ENCODE measurements around the gene SPINT2.
A peak's percentile ranks its signal among the peaks of the same experiment; 100 is the strongest.

Gene SPINT2

GRCh38 chr19:38303517-38304351 lies 39.4 kb downstream of the SPINT2 start, which contains the start of gene C19orf33:
Gene C19orf33, plus strand, starts transcription at chr19:38304251. Its CDS starts 11 bp downstream, at chr19:38304262.
- no peak for FAIRE-seq

- no peak for FAIRE-seq
Measured at GRCh38 chr19:38304352-38304865, 40.0 kb downstream of the SPINT2 start.

- no peak for FAIRE-seq
Measured at GRCh38 chr19:38304866-38305429, 40.6 kb downstream of the SPINT2 start.

GRCh38 chr19:38306236-38306635 lies 41.9 kb downstream of the SPINT2 start:
- FAIRE-seq = no peak

- no peak for FAIRE-seq
Measured at GRCh38 chr19:38307076-38307475, 42.7 kb downstream of the SPINT2 start.

- FAIRE-seq = no peak
Measured at GRCh38 chr19:38307597-38307996, 43.2 kb downstream of the SPINT2 start.

- FAIRE-seq = no peak
Measured at GRCh38 chr19:38308006-38308766, 43.8 kb downstream of the SPINT2 start.

- FAIRE-seq = no peak
Measured at GRCh38 chr19:38308926-38309614, 44.7 kb downstream of the SPINT2 start.

- no peak for FAIRE-seq
Measured at GRCh38 chr19:38309615-38310278, 45.4 kb downstream of the SPINT2 start.

GRCh38 chr19:38310279-38310670 lies 45.9 kb downstream of the SPINT2 start:
- no peak for FAIRE-seq

GRCh38 chr19:38310986-38311385 lies 46.6 kb downstream of the SPINT2 start:
- FAIRE-seq = no peak

GRCh38 chr19:38315657-38316476 lies 51.5 kb downstream of the SPINT2 start, which contains the start of gene YIF1B:
Gene YIF1B, minus strand, starts transcription at chr19:38315947. Its CDS starts 30 bp downstream, at chr19:38315917.
- peak; percentile 91 for FAIRE-seq

GRCh38 chr19:38316477-38317067 lies 52.2 kb downstream of the SPINT2 start:
- no peak for FAIRE-seq

- FAIRE-seq = no peak
Measured at GRCh38 chr19:38317104-38317612, 52.8 kb downstream of the SPINT2 start.

- FAIRE-seq = no peak
Measured at GRCh38 chr19:38318660-38319059, 54.3 kb downstream of the SPINT2 start.

GRCh38 chr19:38319421-38320258 lies 55.3 kb downstream of the SPINT2 start, which contains the start of gene KCNK6:
Gene KCNK6, plus strand, starts transcription at chr19:38319845. Its CDS starts 106 bp downstream, at chr19:38319951.
- FAIRE-seq = no peak

GRCh38 chr19:38320969-38321339 lies 56.6 kb downstream of the SPINT2 start:
- no peak for FAIRE-seq

- no peak for FAIRE-seq
Measured at GRCh38 chr19:38321646-38322196, 57.3 kb downstream of the SPINT2 start.

GRCh38 chr19:38323291-38323690 lies 58.9 kb downstream of the SPINT2 start:
- FAIRE-seq = no peak

Measured in G401.6 (cell line).